UCSD-AML1 (cell line): ENCODE data around the gene FKBP14.

Source experiments
- DNase-seq: peaks from one replicate; lab custom pipeline; 2025; ENCODE audit not compliant: unreplicated experiment; lab: John Stamatoyannopoulos, UW

The FKBP14 gene, protein sequence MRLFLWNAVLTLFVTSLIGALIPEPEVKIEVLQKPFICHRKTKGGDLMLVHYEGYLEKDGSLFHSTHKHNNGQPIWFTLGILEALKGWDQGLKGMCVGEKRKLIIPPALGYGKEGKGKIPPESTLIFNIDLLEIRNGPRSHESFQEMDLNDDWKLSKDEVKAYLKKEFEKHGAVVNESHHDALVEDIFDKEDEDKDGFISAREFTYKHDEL

GRCh38 chr7:30026229-30027064 lies at the start of gene FKBP14:
Gene FKBP14 (minus strand): TSS chr7:30026702. CDS start chr7:30026508, 194 bp downstream.
- peak; percentile 87 for DNase-seq

DNA sequence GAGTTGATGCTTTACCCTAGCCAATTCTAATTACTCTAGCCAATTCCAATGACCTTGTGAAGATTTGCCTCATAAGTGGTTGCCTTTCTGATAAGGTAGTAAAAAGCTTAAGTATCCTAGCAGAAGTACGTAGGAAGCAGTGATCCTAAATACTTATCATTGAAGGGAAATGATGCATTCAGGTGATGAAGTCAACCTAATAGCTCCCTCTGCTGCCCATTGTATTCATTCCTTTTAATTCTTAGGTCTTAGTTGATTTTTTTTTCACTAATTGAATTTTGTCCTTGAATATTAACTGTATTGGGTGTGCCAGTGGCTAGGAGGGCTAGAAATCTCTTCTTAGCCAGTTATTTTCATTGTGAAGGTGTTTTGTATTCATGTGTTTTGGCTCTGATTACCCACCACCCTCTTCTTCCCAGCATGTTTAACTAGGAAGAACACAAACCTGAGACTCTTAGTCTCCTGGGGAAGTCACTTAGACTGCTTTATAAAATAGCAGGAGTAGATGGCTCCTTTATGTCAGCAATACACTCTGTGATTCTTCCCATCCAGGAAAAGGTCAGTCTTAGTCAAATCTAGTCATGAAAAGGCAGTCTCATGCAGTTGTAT lies 48.0 kb upstream of the FKBP14 start:
- no peak for DNase-seq

DNA sequence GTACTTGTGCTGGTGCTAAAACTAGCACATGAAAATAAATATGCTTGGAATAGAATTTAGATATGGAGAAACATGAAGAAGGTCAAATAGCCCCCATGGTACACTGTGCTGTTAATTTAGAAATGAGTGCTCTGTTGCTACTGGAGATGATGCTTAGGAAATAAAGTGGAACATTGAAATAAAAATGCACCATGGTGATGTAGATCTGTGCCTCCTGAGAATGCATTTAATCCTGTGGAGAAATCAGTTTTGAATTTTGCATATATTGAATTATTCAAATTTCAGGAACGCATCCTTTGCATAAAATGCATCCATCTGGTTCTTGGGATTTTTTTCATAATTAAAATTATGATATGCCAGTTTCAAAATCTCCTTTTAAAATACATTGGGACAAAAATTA lies 46.2 kb upstream of the FKBP14 start:
- DNase-seq, result no peak

DNA sequence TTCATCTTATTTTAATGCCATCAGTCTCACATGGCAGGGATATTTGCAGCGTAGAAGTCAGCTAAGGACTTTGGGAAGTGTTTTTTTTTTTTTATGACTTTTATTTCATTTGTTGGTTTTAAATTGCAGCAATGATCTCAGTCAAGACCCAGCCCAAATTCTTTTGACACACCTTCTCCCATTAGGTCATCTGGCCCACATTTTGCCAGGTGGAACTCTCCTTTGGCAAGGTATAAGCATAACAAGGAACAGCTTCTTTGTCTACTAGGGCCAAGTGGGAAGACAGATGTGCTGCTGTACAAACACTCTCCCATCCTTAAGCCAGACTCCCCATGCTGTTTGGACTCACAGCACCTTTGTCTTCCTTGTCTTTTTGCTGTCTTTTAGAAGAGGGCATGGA lies 43.5 kb upstream of the FKBP14 start:
- DNase-seq, result no peak

DNA sequence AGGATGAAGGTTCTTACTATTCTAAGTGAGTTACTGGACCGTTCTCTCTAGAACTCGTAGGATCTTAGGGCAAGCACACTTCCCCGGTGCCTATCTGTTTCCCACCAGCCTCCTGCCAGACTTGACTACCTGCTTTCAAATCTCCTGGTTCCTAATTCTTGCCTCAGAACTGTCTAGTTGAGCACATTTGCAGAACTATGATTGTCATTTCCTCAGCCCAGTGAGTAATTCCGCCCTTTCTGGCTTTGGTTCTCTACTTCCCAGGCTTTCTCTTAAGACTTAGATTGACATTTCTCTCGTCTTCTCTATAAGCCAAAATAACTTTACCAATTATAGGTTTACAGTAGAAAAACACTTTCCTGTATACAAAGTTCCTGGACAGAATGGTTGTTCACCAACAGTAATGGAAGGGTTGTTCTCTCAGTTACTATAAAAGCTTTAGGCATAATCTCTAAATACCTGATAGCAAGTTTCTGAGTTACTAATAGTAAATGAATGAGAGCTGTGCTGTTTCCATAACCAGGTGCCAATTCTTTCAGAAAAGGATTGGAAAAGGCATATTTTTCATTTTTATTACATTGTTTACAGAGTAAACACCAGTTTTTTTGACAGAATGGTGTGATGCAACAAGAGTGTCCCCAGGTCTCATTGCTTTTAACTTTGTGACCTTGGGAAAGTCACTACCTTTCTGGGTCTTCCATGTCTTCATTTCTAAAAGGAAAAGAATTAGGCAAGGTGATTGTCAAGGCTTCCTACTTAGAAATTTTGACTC lies 42.8 kb upstream of the FKBP14 start:
- DNase-seq, result no peak

- no peak for DNase-seq
These were observed 41.6 kb upstream of the FKBP14 start for GRCh38 chr7:30068117-30068516.

- no peak for DNase-seq
These were observed 40.2 kb upstream of the FKBP14 start for GRCh38 chr7:30066687-30067086.

DNA sequence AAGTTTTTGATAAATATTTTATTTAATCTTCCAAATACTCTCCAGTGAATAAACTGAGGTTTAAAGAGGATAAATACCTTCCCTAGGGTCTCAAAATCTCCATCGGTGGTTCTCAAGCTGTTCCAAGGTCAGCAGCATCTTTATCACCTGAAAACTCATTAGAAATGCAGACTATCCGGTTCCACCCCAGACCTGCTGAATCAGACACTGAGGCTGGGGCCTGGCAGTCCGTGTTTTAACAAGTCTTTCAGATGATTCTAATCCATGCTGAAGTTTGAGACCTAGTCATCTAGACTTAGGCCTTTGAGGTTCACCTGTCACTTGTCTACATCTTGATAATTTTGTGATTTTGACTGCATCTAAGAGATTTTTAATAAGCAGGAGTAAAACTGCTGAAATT lies 39.2 kb upstream of the FKBP14 start:
- DNase-seq, result no peak

DNA sequence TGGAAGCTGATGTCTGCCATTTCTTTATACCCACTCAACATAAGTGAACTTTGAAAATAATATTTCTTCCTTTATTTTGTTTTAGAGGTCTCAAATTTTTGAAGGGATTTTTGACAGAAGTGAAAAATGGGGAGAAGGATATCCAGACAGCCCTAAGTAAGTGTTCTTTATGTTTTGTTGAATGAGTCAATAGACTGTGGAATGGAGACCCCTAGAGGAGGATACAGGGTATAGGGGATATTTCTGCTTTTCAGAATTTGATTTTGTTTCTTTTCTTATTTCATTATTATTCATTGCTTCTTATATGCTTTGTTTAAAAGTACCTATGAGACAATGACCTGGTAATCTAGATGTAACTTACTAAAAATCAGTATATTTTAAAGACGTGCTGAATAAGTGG lies 36.1 kb upstream of the FKBP14 start:
- DNase-seq, result no peak

DNA sequence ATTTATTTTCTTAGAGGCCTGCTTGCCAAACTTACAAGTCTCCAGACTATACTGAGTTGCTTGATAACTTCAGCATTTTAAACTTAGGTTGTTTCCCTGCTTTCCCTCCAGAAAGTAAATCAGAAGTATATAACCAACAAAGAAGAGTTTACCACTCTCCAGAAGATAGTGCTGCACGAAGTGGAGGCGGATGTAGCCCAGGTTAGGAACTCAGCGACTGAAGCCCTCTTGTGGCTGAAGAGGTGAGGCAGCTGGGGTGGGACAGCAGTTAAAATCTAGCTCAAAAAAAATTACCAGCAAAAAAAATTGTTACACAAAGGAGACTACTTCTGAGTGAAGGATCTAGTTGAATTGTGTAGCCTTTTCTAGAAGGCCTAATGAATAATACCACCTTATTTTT lies 35.3 kb upstream of the FKBP14 start:
- DNase-seq, result peak; percentile 8

GRCh38 chr7:30057741-30058140 lies 31.2 kb upstream of the FKBP14 start:
- no peak for DNase-seq

DNA sequence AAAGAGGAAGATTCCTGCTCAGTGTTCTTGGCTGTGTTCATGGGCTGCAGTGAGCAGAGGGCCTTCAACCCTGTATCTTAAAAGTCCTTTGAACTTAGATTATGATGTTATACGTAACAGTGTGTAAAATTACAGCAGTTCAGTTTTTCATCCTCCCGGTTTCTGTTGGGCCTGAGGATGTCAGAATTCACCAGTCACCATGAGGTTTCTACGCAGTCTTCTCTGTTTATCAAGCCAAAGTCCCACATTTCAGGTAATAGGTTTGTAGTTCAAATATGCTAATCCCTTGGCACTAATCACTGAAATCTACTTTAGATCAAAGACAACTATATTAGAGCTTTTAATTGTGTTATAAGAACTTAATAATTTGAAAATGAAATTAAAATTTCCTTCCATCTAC lies 26.6 kb upstream of the FKBP14 start:
- DNase-seq, result no peak

DNA sequence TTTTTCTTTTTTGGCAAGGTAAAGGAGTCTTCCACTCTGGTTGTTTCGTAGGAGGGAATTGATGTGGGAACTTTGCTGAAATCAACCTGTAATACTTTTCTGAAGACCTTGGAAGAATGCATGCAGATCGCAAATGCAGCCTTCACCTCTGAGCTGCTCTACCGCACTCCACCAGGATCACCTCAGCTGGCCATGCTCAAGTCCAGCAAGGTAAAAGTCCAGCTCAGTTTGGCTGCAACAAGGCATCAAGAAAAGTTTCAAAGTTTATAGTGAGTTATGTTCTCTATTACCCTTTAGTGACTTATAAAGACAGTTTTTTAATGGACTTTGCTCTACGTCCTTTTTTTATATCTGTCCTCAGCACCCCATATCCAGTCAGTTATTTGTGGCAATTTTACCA lies 22.7 kb upstream of the FKBP14 start:
- DNase-seq, result no peak

GRCh38 chr7:30048582-30048981 lies 22.1 kb upstream of the FKBP14 start:
- DNase-seq, result no peak

DNA sequence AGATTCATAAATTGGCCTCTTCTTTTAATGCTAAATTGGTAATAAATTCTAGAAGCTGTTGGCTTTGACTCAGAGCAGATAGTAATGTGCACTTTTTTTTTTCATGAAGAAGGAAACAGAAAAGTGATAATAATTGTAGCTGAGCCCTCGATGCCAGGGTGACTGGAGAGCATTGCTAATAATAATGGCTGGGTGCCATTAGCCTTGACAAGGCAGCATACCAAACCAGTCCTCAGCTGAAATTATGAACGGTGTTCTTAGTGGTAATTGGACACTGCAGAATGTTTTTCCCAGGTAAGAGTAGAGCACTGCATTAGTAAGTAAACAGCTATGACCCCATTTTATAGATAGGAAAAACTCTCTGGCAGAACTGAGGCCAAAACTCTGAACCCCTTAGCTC lies 20.6 kb upstream of the FKBP14 start:
- no peak for DNase-seq

DNA sequence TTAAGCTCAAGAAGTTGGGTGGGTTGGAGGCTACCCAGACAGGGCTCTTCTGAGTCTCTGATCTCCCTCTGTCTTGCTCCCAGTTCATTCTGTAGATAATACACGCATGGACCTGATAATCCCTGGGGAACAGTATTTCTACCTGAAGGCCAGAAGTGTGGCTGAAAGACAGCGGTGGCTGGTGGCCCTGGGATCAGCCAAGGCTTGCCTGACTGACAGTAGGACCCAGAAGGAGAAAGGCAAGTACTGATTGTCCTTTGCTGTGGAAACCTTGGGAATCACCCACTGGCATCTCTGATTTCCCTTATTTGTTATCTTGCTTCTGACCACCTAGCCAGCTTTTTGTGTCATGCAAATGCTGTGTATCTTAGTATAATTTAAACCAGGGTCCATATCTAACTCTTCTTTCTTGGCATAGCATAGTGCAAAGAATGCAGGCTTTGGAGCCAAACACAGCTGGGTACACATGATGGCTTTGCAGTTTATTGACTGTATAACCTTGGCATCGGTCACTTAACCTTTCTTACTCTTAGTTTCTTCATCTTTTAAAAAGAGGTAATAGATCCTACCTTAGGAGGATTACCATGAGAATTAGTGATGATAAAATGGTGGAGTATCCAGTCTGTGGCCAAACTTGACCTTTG lies 19.7 kb upstream of the FKBP14 start:
- DNase-seq, result no peak

DNA sequence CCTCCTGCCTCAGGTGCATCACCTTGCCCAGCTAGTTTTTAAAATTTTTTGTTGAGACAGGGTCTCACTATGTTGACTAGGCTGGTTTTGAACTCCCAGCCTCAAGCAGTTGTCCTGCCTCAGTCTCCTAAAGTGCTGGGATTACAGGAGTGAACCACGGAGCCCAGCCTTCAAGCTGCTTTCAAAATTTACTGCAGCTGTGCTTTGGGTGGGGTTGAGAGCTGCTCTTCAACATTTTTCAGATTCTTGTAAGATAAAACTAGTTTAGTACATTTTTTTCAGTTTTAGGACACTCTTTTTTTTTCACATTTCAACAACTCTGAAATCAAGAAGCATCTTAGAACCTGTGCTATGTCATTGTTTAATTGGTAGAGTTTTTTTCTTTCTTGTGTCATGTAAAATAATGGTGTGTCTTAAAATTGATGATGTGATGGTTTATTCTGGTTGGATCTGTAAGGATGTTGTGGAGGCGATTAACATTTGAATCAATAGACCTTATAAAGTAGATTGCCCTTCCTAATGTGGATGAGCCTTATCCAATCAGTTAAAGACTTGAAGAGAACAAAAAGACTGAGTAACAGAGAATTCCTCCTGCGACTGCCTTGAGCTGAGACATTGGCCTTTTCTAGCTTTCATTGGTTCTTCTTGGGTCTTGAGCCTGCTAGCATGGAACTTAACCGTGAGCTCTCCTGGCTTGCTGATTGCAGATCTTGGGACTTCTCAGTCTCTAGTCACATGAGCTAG lies 15.2 kb upstream of the FKBP14 start:
- no peak for DNase-seq

DNA sequence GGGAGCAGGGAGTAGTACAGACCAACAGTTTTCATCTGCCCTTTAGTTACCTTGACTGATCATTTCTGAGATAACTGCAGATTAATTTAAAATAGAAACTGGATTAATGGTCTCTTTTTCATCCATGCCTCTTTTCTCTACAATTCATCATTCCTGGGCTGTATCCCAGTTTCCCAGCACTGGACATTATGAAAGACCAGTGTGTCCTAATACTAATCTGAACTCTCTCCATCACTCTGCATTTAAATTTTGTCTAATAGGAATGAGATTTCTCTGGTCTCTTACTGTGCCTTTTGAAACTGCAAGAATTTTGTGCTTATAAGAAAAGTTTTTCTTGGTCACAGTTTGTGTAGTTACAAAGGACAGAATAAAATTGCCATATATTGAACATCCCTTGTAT lies 14.4 kb upstream of the FKBP14 start:
- DNase-seq, result no peak

- no peak for DNase-seq
These were observed 11.9 kb upstream of the FKBP14 start for GRCh38 chr7:30038196-30038980.

- DNase-seq, result no peak
These were observed 9.7 kb upstream of the FKBP14 start for GRCh38 chr7:30036220-30036619.
